Measurements from ENCODE around the gene CHRNA1.

DNA sequence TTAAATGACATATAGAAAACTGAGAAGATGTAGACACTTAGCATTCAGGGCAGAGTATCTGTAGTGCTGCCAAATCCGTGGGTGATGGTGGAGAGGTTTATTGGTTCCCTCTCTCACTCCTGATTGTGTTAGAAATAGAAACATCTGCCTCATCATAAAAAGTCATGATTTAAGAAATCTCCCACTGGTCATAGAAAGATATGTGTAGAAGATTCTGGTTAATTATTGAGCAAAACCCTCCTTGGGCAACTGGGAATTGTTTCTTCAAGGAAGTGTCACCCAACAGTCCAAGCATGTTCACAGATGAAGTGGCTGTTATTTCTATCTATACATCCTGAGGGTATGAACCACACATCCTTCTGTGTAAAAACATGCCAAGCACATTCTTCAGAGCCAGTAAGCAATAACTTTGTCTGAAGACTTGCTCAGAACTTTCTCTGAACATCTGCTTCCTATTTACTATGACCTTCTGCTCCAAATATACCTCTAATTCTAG, 33.6 kb upstream of the CHRNA1 start:
- TF ChIP-seq EZH2 (IDR thresholded peaks at IDR 0.05; ENCODE audit: insufficient read depth, poor library complexity, severe bottlenecking), result no peak
- no peak for TF ChIP-seq EZH2phosphoT487 (IDR thresholded peaks at IDR 0.05; ENCODE audit: insufficient read depth, low read depth)

Data from GM23248 (cell line).